ENCODE data around the gene ZNF521. TPM values are rescaled to one million over a fixed set of nuclear protein-coding genes. Genes with fewer than 3 reads are reported as not detected.

The ZNF521 gene
- total and polyA plus RNA-seq, 2 experiments from 2014 or later, result 3.1 to 9.2 TPM

DNA sequence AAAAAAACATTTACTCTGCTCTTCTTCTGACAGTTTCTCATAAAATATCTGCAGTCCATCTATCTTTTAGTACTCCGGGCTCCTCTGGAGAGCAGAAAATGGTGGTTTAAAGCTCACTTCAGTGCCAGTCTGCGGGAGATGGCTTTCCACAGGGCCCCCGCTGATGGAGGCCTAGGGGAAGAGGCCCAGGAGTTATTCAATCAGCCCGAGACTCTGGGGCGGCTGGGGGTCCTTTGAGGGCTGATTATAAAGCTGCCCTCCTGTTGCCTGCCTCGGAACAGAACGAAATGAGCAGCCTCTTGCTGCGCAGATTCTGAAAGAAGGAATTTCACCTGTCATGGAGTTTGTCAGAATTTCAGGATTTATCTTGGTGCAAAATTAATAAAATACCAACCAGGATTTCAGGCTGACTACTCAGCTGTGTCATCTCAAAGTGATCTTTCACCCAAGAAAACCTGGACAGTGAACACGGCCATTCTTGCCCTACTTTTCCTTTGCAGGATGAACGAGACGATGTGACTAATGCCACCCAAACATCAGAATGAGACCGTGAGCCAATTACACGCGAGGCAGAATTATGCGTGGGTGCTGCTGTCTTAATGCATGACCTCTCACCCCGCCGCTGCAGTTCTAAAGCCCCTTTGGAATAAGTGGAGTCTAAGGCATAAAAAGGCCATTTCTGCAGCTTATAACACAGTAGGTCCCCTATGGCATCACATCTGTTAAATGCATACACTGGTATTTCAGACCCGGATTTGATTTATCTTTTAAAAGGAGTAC, 273.8 kb downstream of the ZNF521 start:
- H3K4me2 ChIP-seq, result no peak overlapping the region
- no peaks in the 10 kb centered on the region for H3K27me3 ChIP-seq (ENCODE audit: insufficient read depth)
- Mint-ChIP-seq H3K4me3 (no peak overlapping the region), H3K9me3 (no peaks in the 10 kb centered on the region), H3K4me1 (peaks cover 50% of the 10 kb centered on the region), H3K36me3 (ENCODE audit: low read depth) (no peaks in the 10 kb centered on the region), H3K27me3 (ENCODE audit: insufficient read depth, low read depth, poor library complexity) (no peaks in the 10 kb centered on the region), H3K27ac (no peak overlapping the region)
- no peak overlapping the region for H2AFZ ChIP-seq
- H3F3A ChIP-seq (replicated peaks; ENCODE audit: low read depth), result no peaks in the 10 kb centered on the region
- ATAC-seq (peak; percentile 28; the same call in 2 of the 3 replicates), DNase-seq (ENCODE audit: low spot score) (no peak)
- TF ChIP-seq ZNF331 (CRISPR knock-in tag; IDR thresholded peaks at IDR 0.05; ENCODE audit: low read depth), result no peak
- TF ChIP-seq EZH2phosphoT487 (IDR thresholded peaks at IDR 0.05; ENCODE audit: unreplicated experiment), result no peak
- TF ChIP-seq, protein P1, sequence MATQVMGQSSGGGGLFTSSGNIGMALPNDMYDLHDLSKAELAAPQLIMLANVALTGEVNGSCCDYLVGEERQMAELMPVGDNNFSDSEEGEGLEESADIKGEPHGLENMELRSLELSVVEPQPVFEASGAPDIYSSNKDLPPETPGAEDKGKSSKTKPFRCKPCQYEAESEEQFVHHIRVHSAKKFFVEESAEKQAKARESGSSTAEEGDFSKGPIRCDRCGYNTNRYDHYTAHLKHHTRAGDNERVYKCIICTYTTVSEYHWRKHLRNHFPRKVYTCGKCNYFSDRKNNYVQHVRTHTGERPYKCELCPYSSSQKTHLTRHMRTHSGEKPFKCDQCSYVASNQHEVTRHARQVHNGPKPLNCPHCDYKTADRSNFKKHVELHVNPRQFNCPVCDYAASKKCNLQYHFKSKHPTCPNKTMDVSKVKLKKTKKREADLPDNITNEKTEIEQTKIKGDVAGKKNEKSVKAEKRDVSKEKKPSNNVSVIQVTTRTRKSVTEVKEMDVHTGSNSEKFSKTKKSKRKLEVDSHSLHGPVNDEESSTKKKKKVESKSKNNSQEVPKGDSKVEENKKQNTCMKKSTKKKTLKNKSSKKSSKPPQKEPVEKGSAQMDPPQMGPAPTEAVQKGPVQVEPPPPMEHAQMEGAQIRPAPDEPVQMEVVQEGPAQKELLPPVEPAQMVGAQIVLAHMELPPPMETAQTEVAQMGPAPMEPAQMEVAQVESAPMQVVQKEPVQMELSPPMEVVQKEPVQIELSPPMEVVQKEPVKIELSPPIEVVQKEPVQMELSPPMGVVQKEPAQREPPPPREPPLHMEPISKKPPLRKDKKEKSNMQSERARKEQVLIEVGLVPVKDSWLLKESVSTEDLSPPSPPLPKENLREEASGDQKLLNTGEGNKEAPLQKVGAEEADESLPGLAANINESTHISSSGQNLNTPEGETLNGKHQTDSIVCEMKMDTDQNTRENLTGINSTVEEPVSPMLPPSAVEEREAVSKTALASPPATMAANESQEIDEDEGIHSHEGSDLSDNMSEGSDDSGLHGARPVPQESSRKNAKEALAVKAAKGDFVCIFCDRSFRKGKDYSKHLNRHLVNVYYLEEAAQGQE (IDR thresholded peaks at IDR 0.05; ENCODE audit: unreplicated experiment), result no peak
- TF ChIP-seq CREB1 (CRISPR knock-in tag; IDR thresholded peaks at IDR 0.05; ENCODE audit: low read depth), result no peak
- TF ChIP-seq, protein P2, sequence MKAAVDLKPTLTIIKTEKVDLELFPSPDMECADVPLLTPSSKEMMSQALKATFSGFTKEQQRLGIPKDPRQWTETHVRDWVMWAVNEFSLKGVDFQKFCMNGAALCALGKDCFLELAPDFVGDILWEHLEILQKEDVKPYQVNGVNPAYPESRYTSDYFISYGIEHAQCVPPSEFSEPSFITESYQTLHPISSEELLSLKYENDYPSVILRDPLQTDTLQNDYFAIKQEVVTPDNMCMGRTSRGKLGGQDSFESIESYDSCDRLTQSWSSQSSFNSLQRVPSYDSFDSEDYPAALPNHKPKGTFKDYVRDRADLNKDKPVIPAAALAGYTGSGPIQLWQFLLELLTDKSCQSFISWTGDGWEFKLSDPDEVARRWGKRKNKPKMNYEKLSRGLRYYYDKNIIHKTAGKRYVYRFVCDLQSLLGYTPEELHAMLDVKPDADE (IDR thresholded peaks at IDR 0.05), result no peak
- TF ChIP-seq ZNF114 (CRISPR knock-in tag; IDR thresholded peaks at IDR 0.05), result no peak
- TF ChIP-seq STAT1 (IDR thresholded peaks at IDR 0.05; ENCODE audit: unreplicated experiment), result no peak
- TF ChIP-seq POLR2AphosphoS5 (IDR thresholded peaks at IDR 0.05; ENCODE audit: low read depth), result no peak
- no peak for TF ChIP-seq JUNB (IDR thresholded peaks at IDR 0.05; ENCODE audit: unreplicated experiment)
- TF ChIP-seq, protein P3, sequence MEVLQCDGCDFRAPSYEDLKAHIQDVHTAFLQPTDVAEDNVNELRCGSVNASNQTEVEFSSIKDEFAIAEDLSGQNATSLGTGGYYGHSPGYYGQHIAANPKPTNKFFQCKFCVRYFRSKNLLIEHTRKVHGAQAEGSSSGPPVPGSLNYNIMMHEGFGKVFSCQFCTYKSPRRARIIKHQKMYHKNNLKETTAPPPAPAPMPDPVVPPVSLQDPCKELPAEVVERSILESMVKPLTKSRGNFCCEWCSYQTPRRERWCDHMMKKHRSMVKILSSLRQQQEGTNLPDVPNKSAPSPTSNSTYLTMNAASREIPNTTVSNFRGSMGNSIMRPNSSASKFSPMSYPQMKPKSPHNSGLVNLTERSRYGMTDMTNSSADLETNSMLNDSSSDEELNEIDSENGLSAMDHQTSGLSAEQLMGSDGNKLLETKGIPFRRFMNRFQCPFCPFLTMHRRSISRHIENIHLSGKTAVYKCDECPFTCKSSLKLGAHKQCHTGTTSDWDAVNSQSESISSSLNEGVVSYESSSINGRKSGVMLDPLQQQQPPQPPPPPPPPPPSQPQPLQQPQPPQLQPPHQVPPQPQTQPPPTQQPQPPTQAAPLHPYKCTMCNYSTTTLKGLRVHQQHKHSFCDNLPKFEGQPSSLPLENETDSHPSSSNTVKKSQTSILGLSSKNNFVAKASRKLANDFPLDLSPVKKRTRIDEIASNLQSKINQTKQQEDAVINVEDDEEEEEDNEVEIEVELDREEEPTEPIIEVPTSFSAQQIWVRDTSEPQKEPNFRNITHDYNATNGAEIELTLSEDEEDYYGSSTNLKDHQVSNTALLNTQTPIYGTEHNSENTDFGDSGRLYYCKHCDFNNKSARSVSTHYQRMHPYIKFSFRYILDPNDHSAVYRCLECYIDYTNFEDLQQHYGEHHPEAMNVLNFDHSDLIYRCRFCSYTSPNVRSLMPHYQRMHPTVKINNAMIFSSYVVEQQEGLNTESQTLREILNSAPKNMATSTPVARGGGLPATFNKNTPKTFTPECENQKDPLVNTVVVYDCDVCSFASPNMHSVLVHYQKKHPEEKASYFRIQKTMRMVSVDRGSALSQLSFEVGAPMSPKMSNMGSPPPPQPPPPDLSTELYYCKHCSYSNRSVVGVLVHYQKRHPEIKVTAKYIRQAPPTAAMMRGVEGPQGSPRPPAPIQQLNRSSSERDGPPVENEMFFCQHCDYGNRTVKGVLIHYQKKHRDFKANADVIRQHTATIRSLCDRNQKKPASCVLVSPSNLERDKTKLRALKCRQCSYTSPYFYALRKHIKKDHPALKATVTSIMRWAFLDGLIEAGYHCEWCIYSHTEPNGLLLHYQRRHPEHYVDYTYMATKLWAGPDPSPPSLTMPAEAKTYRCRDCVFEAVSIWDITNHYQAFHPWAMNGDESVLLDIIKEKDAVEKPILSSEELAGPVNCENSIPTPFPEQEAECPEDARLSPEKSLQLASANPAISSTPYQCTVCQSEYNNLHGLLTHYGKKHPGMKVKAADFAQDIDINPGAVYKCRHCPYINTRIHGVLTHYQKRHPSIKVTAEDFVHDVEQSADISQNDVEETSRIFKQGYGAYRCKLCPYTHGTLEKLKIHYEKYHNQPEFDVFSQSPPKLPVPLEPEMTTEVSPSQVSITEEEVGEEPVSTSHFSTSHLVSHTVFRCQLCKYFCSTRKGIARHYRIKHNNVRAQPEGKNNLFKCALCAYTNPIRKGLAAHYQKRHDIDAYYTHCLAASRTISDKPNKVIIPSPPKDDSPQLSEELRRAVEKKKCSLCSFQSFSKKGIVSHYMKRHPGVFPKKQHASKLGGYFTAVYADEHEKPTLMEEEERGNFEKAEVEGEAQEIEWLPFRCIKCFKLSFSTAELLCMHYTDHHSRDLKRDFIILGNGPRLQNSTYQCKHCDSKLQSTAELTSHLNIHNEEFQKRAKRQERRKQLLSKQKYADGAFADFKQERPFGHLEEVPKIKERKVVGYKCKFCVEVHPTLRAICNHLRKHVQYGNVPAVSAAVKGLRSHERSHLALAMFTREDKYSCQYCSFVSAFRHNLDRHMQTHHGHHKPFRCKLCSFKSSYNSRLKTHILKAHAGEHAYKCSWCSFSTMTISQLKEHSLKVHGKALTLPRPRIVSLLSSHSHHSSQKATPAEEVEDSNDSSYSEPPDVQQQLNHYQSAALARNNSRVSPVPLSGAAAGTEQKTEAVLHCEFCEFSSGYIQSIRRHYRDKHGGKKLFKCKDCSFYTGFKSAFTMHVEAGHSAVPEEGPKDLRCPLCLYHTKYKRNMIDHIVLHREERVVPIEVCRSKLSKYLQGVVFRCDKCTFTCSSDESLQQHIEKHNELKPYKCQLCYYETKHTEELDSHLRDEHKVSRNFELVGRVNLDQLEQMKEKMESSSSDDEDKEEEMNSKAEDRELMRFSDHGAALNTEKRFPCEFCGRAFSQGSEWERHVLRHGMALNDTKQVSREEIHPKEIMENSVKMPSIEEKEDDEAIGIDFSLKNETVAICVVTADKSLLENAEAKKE (CRISPR knock-in tag; IDR thresholded peaks at IDR 0.05), result no peak
- peaks cover 26% of the 10 kb centered on the region for H3K4me1 ChIP-seq (ENCODE audit: insufficient read depth)
- H3K79me2 ChIP-seq (replicated peaks; ENCODE audit: insufficient read depth), result no peaks in the 10 kb centered on the region
- H3K36me3 ChIP-seq (ENCODE audit: insufficient read depth), result no peaks in the 10 kb centered on the region
- no peak overlapping the region for H3K4me3 ChIP-seq
- H3K9me2 ChIP-seq (ENCODE audit: insufficient read depth), result no peaks in the 10 kb centered on the region
- H3K27ac ChIP-seq (ENCODE audit: low read depth), result no peak overlapping the region
- no peaks in the 10 kb centered on the region for H4K20me1 ChIP-seq (replicated peaks; ENCODE audit: insufficient read depth)

Measured in GM23338 (cell line).